GM12878 (cell line): ENCODE data around the gene EHD1. TPM values are rescaled to one million over a fixed set of nuclear protein-coding genes. Genes with fewer than 3 reads are reported as not detected.

Experiments used
- BHLHE40 ChIP-seq, 2 experiments: fragments of 450-650 bp in 1 of 2; IDR thresholded peaks; 2 replicates each; pipeline ENCODE4 v1.6.1; 2011 to 2017; ENCODE audit warnings: low read depth in 2 of 2, borderline replicate concordance in 1 of 2, improper control_type of control experiment in 1 of 2, low read length in 1 of 2, mild to moderate bottlenecking in 1 of 2
- EED ChIP-seq: sonication (generic); IDR thresholded peaks from 2 replicates; pipeline ENCODE4 v1.6.1; 2016; ENCODE audit warnings: antibody characterized with exemption, low read depth
- ETV6 ChIP-seq, 2 experiments: fragments of 450-650 bp in 1 of 2; IDR thresholded peaks in 1 of 2; conservative IDR thresholded peaks in 1 of 2; 2 replicates each; pipeline ENCODE4 v1.6.1; 2014; ENCODE audit warnings: antibody characterized with exemption in 1 of 2, borderline replicate concordance in 1 of 2, low read depth in 1 of 2, mild to moderate bottlenecking in 1 of 2, moderate library complexity in 1 of 2
- FOXK2 ChIP-seq: fragments of 450-650 bp; IDR thresholded peaks from 2 replicates; pipeline ENCODE4 v1.6.1; 2017; ENCODE audit warnings: mild to moderate bottlenecking, moderate library complexity
- IKZF2 ChIP-seq, 2 experiments: fragments of 450-650 bp; IDR thresholded peaks; 2 replicates each; pipeline ENCODE4 v1.6.1; 2017; ENCODE audit warnings: mild to moderate bottlenecking in 2 of 2, moderate library complexity in 2 of 2
- MTA3 ChIP-seq: IDR thresholded peaks from 2 replicates; pipeline ENCODE4 v1.6.1; 2012; ENCODE audit warnings: low read length, inconsistent platforms, borderline replicate concordance
- MXI1 ChIP-seq: fragments of 150-350 bp; IDR thresholded peaks from 2 replicates; pipeline ENCODE4 v1.6.1; 2011; ENCODE audit warnings: low read depth, mild to moderate bottlenecking, inconsistent platforms, low read length, improper control_type of control experiment
- MYB ChIP-seq: fragments of 150-350 bp; IDR thresholded peaks from 2 replicates; pipeline ENCODE4 v1.6.1; 2014; ENCODE audit warnings: mild to moderate bottlenecking, low read depth, low read length, borderline replicate concordance
- NR2F1 ChIP-seq: fragments of 450-650 bp; conservative IDR thresholded peaks from 2 replicates; pipeline ENCODE4 v1.6.1; 2017; ENCODE audit warnings: mild to moderate bottlenecking
- PAX8 ChIP-seq: fragments of 450-650 bp; IDR thresholded peaks from 2 replicates; pipeline ENCODE4 v1.6.1; 2017; ENCODE audit warnings: mild to moderate bottlenecking, moderate library complexity
- POU2F2 ChIP-seq: IDR thresholded peaks from 3 replicates; pipeline ENCODE4 v1.6.1; 2011; ENCODE audit warnings: low read depth, mild to moderate bottlenecking, low read length, borderline replicate concordance
- SMAD1 ChIP-seq: fragments of 450-650 bp; IDR thresholded peaks from 2 replicates; pipeline ENCODE4 v1.6.1; 2018; ENCODE audit warnings: mild to moderate bottlenecking, low read depth; ENCODE audit not compliant: partially characterized antibody
- SMARCA5 ChIP-seq: fragments of 450-650 bp; IDR thresholded peaks from 2 replicates; pipeline ENCODE4 v1.6.1; 2017; ENCODE audit warnings: mild to moderate bottlenecking
- TAF1 ChIP-seq: IDR thresholded peaks from 2 replicates; pipeline ENCODE4 v1.6.1; 2011; ENCODE audit warnings: mild to moderate bottlenecking, low read depth, low read length, borderline replicate concordance
- TCF12 ChIP-seq: IDR thresholded peaks from 2 replicates; pipeline ENCODE4 v1.6.1; 2011; ENCODE audit warnings: low read depth, mild to moderate bottlenecking, low read length
- YY1 ChIP-seq: IDR thresholded peaks from 2 replicates; pipeline ENCODE4 v1.6.1; 2011; ENCODE audit warnings: low read depth, mild to moderate bottlenecking, low read length
- ZNF24 ChIP-seq: fragments of 450-650 bp; IDR thresholded peaks from 2 replicates; pipeline ENCODE4 v1.6.1; 2017; ENCODE audit warnings: antibody characterized with exemption, mild to moderate bottlenecking
- polyA plus RNA-seq, 11 experiments: library from polyadenylated mRNA; depleted of rRNA in 4 of 11; unstranded in 6 of 11; stranded (reverse) in 5 of 11; fragments of >200 nt; fragmentation: Nextera tagmentation in 4 of 11; fragmentation: Illumina TruSeq in 1 of 11; extraction: Ambion mirVana in 4 of 11; extraction: Trizol in 1 of 11; gene quantifications; 1 replicate in 1 of 11; 2 replicates in 10 of 11; pipeline versions ENCODE4 v1.2.1 to v1.2.3, GENCODE V29; 2011 to 2016; ENCODE audit warnings: inconsistent platforms in 2 of 11, missing spikeins in 2 of 11, low read depth in 1 of 11
- total RNA-seq, 4 experiments: library from RNA; depleted of rRNA in 3 of 4; stranded (reverse); fragments of >200 nt in 3 of 4; fragmentation: Illumina TruSeq in 1 of 4; extraction: Trizol in 1 of 4; gene quantifications; 2 replicates each; pipeline versions ENCODE4 v1.2.1 to v1.2.3, GENCODE V29; 2013 to 2021
- TF ChIP-seq, protein P1 (sequence below): IDR thresholded peaks from 2 replicates; pipeline ENCODE4 v1.6.1; 2012; ENCODE audit warnings: low read depth, low read length, improper control_type of control experiment
- TF ChIP-seq, protein P2 (sequence below): fragments of 450-650 bp; IDR thresholded peaks from 2 replicates; pipeline ENCODE4 v1.6.1; 2017; ENCODE audit warnings: mild to moderate bottlenecking, moderate library complexity
- TF ChIP-seq, protein P3 (sequence below): fragments of 450-650 bp; IDR thresholded peaks from 2 replicates; pipeline ENCODE4 v1.6.1; 2018; ENCODE audit warnings: borderline replicate concordance, mild to moderate bottlenecking; ENCODE audit not compliant: partially characterized antibody
- TF ChIP-seq, protein P4 (sequence below): IDR thresholded peaks from 2 replicates; pipeline ENCODE4 v1.6.1; 2011; ENCODE audit warnings: borderline replicate concordance, low read depth, mild to moderate bottlenecking, moderate library complexity, low read length; ENCODE audit not compliant: insufficient read depth, poor library complexity, severe bottlenecking

Gene EHD1
- total and polyA plus RNA-seq, 10 of the 15 experiments (the other 5 are each of a cell fraction or from before 2014, with no cell fraction given) = 1.0 to 165 (median 66.5) TPM

DNA sequence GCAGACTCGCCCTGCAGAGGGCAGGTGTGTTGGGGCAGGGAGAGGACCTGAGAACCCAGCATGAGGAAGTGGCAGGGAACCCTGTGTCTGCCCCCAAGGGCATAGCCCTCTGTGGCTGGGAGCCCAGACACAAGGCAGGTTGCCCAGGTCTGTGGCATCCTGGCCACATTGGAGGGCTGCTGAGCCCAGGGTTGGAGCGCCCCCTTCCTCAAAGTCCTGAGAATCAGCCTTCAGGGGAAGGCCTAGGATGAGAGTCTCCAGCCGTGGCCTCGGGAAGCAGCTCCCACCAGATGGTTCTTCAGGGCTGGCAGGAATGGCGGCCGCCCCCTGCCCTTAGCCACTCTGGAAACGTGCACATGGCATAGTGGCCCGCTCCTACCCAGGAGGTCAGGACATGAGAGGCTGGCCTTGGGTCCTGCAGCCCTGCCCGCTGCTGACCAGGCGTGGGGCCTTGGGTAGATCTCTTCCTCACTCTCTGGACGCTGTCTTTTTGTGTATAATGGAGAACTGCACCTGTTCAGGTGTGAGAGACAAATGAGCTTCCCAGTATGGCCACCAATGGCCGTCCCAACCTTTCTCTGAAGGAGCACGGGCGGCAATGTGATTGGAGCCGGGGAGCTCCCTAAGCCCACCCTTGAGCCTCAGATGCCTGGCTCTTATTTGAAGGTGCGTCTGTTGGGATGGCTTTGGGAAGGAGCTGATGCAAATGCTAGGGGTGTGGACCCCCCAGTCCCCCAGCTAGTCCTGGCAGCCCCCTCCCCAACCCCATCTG lies 29.4 kb downstream of the EHD1 start (continued):
- TF ChIP-seq, protein P1, sequence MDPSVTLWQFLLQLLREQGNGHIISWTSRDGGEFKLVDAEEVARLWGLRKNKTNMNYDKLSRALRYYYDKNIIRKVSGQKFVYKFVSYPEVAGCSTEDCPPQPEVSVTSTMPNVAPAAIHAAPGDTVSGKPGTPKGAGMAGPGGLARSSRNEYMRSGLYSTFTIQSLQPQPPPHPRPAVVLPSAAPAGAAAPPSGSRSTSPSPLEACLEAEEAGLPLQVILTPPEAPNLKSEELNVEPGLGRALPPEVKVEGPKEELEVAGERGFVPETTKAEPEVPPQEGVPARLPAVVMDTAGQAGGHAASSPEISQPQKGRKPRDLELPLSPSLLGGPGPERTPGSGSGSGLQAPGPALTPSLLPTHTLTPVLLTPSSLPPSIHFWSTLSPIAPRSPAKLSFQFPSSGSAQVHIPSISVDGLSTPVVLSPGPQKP = no peak
- TF ChIP-seq MYB (no peak), POU2F2 (no peak), SMARCA5 (no peak), PAX8 (no peak), TCF12 (0 out of 2 replicates have a peak, but pooled peaks have one; percentile 45), SMAD1 (no peak), MXI1 (no peak), MTA3 (no peak), ZNF24 (no peak), BHLHE40 (IDR thresholded peaks at IDR 0.05; ENCODE audit: borderline replicate concordance in 1 of 2, low read depth in 2 of 2, low read length in 1 of 2) (peak in 1 of 2 experiments; percentile 16; a peak in 1 of 4 replicates), EED (no peak; the same call in 1 of the 2 replicates), FOXK2 (no peak), ETV6 (conservative IDR thresholded peaks at IDR 0.05 in 1 of 2, IDR thresholded peaks at IDR 0.05 in 1 of 2; ENCODE audit: borderline replicate concordance in 1 of 2, low read depth in 1 of 2) (no peak), IKZF2 (IDR thresholded peaks at IDR 0.05) (peak in 1 of 2 experiments; percentile 32; a peak in 1 of 4 replicates), NR2F1 (0 out of 2 replicates have a peak, but pooled peaks have one; percentile 37), TAF1 (no peak), YY1 (no peak)
- TF ChIP-seq, protein P2, sequence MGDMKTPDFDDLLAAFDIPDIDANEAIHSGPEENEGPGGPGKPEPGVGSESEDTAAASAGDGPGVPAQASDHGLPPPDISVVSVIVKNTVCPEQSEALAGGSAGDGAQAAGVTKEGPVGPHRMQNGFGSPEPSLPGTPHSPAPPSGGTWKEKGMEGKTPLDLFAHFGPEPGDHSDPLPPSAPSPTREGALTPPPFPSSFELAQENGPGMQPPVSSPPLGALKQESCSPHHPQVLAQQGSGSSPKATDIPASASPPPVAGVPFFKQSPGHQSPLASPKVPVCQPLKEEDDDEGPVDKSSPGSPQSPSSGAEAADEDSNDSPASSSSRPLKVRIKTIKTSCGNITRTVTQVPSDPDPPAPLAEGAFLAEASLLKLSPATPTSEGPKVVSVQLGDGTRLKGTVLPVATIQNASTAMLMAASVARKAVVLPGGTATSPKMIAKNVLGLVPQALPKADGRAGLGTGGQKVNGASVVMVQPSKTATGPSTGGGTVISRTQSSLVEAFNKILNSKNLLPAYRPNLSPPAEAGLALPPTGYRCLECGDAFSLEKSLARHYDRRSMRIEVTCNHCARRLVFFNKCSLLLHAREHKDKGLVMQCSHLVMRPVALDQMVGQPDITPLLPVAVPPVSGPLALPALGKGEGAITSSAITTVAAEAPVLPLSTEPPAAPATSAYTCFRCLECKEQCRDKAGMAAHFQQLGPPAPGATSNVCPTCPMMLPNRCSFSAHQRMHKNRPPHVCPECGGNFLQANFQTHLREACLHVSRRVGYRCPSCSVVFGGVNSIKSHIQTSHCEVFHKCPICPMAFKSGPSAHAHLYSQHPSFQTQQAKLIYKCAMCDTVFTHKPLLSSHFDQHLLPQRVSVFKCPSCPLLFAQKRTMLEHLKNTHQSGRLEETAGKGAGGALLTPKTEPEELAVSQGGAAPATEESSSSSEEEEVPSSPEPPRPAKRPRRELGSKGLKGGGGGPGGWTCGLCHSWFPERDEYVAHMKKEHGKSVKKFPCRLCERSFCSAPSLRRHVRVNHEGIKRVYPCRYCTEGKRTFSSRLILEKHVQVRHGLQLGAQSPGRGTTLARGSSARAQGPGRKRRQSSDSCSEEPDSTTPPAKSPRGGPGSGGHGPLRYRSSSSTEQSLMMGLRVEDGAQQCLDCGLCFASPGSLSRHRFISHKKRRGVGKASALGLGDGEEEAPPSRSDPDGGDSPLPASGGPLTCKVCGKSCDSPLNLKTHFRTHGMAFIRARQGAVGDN = 0 out of 2 replicates have a peak, but pooled peaks have one; percentile 15
- TF ChIP-seq, protein P3, sequence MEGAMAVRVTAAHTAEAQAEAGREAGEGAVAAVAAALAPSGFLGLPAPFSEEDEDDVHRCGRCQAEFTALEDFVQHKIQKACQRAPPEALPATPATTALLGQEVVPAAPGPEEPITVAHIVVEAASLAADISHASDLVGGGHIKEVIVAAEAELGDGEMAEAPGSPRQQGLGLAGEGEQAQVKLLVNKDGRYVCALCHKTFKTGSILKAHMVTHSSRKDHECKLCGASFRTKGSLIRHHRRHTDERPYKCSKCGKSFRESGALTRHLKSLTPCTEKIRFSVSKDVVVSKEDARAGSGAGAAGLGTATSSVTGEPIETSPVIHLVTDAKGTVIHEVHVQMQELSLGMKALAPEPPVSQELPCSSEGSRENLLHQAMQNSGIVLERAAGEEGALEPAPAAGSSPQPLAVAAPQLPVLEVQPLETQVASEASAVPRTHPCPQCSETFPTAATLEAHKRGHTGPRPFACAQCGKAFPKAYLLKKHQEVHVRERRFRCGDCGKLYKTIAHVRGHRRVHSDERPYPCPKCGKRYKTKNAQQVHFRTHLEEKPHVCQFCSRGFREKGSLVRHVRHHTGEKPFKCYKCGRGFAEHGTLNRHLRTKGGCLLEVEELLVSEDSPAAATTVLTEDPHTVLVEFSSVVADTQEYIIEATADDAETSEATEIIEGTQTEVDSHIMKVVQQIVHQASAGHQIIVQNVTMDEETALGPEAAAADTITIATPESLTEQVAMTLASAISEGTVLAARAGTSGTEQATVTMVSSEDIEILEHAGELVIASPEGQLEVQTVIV = no peak
- TF ChIP-seq, protein P4, sequence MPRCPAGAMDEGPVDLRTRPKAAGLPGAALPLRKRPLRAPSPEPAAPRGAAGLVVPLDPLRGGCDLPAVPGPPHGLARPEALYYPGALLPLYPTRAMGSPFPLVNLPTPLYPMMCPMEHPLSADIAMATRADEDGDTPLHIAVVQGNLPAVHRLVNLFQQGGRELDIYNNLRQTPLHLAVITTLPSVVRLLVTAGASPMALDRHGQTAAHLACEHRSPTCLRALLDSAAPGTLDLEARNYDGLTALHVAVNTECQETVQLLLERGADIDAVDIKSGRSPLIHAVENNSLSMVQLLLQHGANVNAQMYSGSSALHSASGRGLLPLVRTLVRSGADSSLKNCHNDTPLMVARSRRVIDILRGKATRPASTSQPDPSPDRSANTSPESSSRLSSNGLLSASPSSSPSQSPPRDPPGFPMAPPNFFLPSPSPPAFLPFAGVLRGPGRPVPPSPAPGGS = no peak
